Measurements from ENCODE around the gene AK9.

GRCh38 chr6:109480993-109481480 lies 210.0 kb downstream of the AK9 start:
- TF ChIP-seq NPAS2 (CRISPR knock-in tag; IDR thresholded peaks at IDR 0.05; ENCODE audit: borderline replicate concordance) (no peak), KDM1A (IDR thresholded peaks at IDR 0.05; ENCODE audit: low read depth) (no peak), CTCF (IDR thresholded peaks at IDR 0.05) (no peak), POLR2A (IDR thresholded peaks at IDR 0.05; ENCODE audit: low read length) (no peak), EHMT2 (IDR thresholded peaks at IDR 0.05; ENCODE audit: low read depth) (no peak), MAFK (IDR thresholded peaks at IDR 0.05; ENCODE audit: partially characterized antibody) (no peak), MYC (IDR thresholded peaks at IDR 0.05; ENCODE audit: borderline replicate concordance, low read length) (no peak), HOXB13 (CRISPR knock-in tag; IDR thresholded peaks at IDR 0.05; ENCODE audit: low read depth) (no peak), RFX5 (IDR thresholded peaks at IDR 0.05) (no peak), REST (IDR thresholded peaks at IDR 0.05) (no peak), CBX8 (IDR thresholded peaks at IDR 0.05) (no peak), EP300 (IDR thresholded peaks at IDR 0.05) (no peak)
- TF ChIP-seq, protein P1, sequence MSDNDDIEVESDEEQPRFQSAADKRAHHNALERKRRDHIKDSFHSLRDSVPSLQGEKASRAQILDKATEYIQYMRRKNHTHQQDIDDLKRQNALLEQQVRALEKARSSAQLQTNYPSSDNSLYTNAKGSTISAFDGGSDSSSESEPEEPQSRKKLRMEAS (IDR thresholded peaks at IDR 0.05), result no peak
- TF ChIP-seq, protein P2, sequence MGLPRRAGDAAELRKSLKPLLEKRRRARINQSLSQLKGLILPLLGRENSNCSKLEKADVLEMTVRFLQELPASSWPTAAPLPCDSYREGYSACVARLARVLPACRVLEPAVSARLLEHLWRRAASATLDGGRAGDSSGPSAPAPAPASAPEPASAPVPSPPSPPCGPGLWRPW (IDR thresholded peaks at IDR 0.05), result no peak

Data from A549 (cell line).